Hepatocyte (in vitro differentiated cells): Measurements from ENCODE around the gene ZDHHC14.

Source experiments
- EZH2 ChIP-seq: fragments of 200-600 bp; sonication (generic); IDR thresholded peaks from 2 replicates; pipeline ENCODE4 v1.6.1; 2016; ENCODE audit warnings: antibody characterized with exemption, mild to moderate bottlenecking, borderline replicate concordance
- TF ChIP-seq, protein P1 (sequence below): fragments of 200-600 bp; sonication (generic); IDR thresholded peaks from 2 replicates; pipeline ENCODE4 v1.5.1; 2016; ENCODE audit warnings: antibody characterized with exemption, mild to moderate bottlenecking; ENCODE audit not compliant: poor library complexity

DNA sequence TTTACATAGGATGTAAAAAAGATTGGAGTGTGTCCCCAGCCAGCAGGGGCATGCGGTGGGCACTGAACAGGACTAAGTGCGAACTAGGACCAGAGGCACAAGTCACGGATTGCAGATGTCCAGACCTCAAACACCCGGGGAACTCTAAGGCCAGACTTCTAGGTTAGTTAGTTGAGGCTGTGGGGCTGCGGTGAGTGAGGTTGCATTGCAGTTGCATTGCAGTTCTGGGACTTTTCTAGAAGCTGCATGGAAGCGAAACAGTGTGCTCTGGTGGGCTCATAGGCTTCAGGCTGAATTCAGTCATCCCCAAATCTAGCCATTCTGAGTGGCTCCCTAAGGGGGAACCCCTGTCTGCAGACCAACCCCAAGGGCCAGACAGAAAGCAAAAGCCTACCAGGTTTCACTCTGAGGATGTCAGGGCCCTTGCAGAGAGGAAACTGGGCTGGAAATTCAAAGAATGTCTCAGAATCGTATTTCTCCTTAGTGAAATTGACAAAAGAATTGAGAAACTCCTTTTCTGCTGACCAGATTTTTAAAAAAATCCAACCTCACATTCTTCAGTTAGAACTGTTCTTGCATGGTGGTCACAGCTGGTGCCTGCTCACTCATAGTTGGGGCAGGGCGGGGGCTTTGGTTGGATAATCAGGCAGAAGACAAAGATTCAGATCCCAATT, 182.8 kb downstream of the ZDHHC14 start:
- TF ChIP-seq, protein P1, sequence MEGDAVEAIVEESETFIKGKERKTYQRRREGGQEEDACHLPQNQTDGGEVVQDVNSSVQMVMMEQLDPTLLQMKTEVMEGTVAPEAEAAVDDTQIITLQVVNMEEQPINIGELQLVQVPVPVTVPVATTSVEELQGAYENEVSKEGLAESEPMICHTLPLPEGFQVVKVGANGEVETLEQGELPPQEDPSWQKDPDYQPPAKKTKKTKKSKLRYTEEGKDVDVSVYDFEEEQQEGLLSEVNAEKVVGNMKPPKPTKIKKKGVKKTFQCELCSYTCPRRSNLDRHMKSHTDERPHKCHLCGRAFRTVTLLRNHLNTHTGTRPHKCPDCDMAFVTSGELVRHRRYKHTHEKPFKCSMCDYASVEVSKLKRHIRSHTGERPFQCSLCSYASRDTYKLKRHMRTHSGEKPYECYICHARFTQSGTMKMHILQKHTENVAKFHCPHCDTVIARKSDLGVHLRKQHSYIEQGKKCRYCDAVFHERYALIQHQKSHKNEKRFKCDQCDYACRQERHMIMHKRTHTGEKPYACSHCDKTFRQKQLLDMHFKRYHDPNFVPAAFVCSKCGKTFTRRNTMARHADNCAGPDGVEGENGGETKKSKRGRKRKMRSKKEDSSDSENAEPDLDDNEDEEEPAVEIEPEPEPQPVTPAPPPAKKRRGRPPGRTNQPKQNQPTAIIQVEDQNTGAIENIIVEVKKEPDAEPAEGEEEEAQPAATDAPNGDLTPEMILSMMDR: no peak
- TF ChIP-seq EZH2: no peak
